Right lobe of liver (tissue), 4 donors: ENCODE results near the gene TMEM201.

Experiments
- CTCF ChIP-seq, 4 donors: fragments of 200-600 bp in 3 of 4; fragments of 450-650 bp in 1 of 4; IDR thresholded peaks; one replicate each; pipeline versions ENCODE4 v1.5.1 to v1.8.0; 2016 to 2022; ENCODE audit warnings: antibody characterized with exemption in 4 of 4, mild to moderate bottlenecking in 2 of 4
- POLR2A ChIP-seq: fragments of 450-650 bp; IDR thresholded peaks from one replicate; pipeline ENCODE4 v1.6.1; 2017; ENCODE audit warnings: antibody characterized with exemption, mild to moderate bottlenecking
- donor health status: DM: no; HTN: no; CAD: no.
- donor health status: DM: no; HTN: no; CAD: no.
- donor health status: DM: no; HTN: yes; CAD: no.

GRCh38 chr1:9599741-9600140 lies 11.0 kb downstream of the TMEM201 start:
- TF ChIP-seq POLR2A, result no peak
- TF ChIP-seq CTCF (IDR thresholded peaks at IDR 0.05), result no peak
